Lower lobe of right lung (tissue), 2 donors: ENCODE measurements around the gene C2orf78. TPM values are rescaled to one million over a fixed set of nuclear protein-coding genes. Genes with fewer than 3 reads are reported as not detected.

ENCODE experiments used
- ATAC-seq, 2 donors: fragments of 200-7000 bp; cut with Tn5 transposase; one replicate each; pipeline ENCODE4 v1.9.1; 2020 to 2022; ENCODE audit warnings: mild to moderate bottlenecking in 2 of 2, moderate library complexity in 2 of 2
- DNase-seq: peaks from one replicate; pipeline ENCODE4 v3.0.0-alpha.2; 2020
- H3K27ac ChIP-seq: fragments of 200-600 bp; one replicate; pipeline ENCODE4 v1.8.0; 2022
- H3K27me3 ChIP-seq: fragments of 200-600 bp; one replicate; pipeline ENCODE4 v1.8.0; 2022; ENCODE audit warnings: low read depth
- H3K36me3 ChIP-seq: fragments of 200-600 bp; one replicate; pipeline ENCODE4 v1.8.0; 2022; ENCODE audit warnings: mild to moderate bottlenecking
- H3K4me1 ChIP-seq: fragments of 200-600 bp; one replicate; pipeline ENCODE4 v1.8.0; 2022
- H3K4me3 ChIP-seq: fragments of 200-600 bp; one replicate; pipeline ENCODE4 v1.8.0; 2022; ENCODE audit warnings: mild to moderate bottlenecking
- H3K9me3 ChIP-seq: fragments of 200-600 bp; one replicate; pipeline ENCODE4 v1.8.0; 2022
- CTCF ChIP-seq: fragments of 200-600 bp; IDR thresholded peaks from one replicate; pipeline ENCODE4 v1.8.0; 2022; ENCODE audit warnings: antibody characterized with exemption, mild to moderate bottlenecking
- intact Hi-C: fragments of 100-400 bp; cut with DNase I; formaldehyde crosslinking; loops from one replicate; pipeline ENCODE4 v1.11.0; 2022
- total RNA-seq: library from RNA; stranded (reverse); fragmentation: NEBNext Ultra II Directional; extraction: Animal tissue kit (Norgen Biotek cat#: 25700); gene quantifications from one replicate; pipeline ENCODE4 v1.2.1, GENCODE V29; 2021
- donor health status: DM: no; HTN: yes; CAD: no; lungs with severe emphysema.

Gene C2orf78
- total RNA-seq, 1 donor from 2014 or later = not detected

GRCh38 chr2:73811878-73812277 is 27.9 kb downstream of the C2orf78 start:
- DNase-seq (no peak), ATAC-seq (no peak)
- intact Hi-C loops = no loop called here
- H3K27ac ChIP-seq = no peak overlapping the region
- no peaks in the 10 kb centered on the region for H3K4me1 ChIP-seq
- TF ChIP-seq CTCF = no peak
- H3K4me3 ChIP-seq = no peak overlapping the region
- no peaks in the 10 kb centered on the region for H3K36me3 ChIP-seq
- H3K9me3 ChIP-seq = no peaks in the 10 kb centered on the region
- peaks cover 8% of the 10 kb centered on the region for H3K27me3 ChIP-seq

DNA sequence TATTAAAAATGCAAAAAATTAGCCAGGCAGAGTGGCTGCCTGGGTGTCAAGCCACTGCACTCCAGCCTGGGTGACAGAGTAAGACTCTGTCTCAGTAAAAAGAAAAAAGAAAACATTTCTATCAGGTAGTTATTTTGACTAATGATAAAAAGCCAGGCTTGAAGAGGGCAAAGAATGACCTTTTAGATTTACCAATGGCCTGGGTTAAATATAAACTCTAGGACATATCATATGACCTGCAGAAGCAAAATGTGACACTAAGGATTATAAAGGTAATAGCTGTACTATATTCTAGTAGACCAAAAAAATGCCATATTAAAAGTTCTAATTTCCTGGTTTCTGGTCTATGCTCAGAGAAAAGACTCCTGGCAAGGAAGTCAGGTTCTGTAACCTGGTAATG is 28.7 kb downstream of the C2orf78 start:
- peaks cover 8% of the 10 kb centered on the region for H3K27me3 ChIP-seq
- DNase-seq = no peak
- no peak for TF ChIP-seq CTCF
- H3K9me3 ChIP-seq = no peaks in the 10 kb centered on the region
- H3K27ac ChIP-seq = no peak overlapping the region
- H3K4me3 ChIP-seq = no peak overlapping the region
- H3K4me1 ChIP-seq = no peaks in the 10 kb centered on the region
- ATAC-seq = no peak
- no peaks in the 10 kb centered on the region for H3K36me3 ChIP-seq
- intact Hi-C loops = no loop called here

DNA sequence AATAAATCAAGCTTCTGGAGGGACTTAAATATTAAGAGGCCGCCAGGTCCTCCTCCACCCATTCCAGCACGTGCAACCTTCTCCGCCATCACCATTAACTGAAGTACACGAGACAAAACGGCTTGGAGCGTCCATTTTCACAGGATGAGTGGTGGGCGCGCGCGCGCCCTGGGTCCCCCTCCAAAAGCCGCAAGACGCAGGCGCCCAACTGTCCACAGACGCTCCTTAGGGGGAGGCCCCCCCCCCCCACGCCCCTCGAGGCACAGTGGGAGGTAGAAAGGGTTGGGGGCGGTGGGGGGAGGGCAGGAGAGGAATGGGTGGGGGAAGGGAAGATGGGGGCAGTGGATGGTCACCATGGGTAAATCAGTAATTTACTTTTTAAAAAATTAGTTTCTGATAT is 34.3 kb downstream of the C2orf78 start:
- H3K36me3 ChIP-seq = no peaks in the 10 kb centered on the region
- peaks cover 8% of the 10 kb centered on the region for H3K27me3 ChIP-seq
- ATAC-seq (no peak), DNase-seq (no peak)
- TF ChIP-seq CTCF = no peak
- no peak overlapping the region for H3K27ac ChIP-seq
- H3K9me3 ChIP-seq = no peaks in the 10 kb centered on the region
- intact Hi-C loops = no loop called here
- no peaks in the 10 kb centered on the region for H3K4me1 ChIP-seq
- no peak overlapping the region for H3K4me3 ChIP-seq

DNA sequence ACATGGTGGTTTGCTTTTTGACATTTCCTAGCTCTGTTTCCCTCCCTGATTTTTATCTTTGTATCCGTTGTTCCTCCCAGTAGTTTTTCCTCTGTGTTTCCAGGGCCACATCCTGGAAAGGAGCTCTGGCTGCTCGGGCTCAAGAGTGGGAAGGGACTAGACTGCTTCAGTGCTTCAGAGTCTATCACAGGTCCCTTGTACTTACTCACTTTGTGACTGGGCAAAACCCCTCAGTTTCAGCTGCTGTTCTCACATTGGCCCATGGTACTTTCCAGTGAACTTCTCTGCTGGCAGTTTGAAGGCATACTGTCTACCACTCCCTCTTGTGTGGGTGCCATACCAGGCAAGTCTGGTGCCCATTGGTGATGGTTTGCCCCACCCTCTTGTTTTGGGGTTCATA is 37.2 kb downstream of the C2orf78 start:
- no peak for DNase-seq
- no peak for ATAC-seq
- Histone ChIP-seq H3K4me1 (no peaks in the 10 kb centered on the region), H3K27me3 (no peaks in the 10 kb centered on the region), H3K27ac (no peak overlapping the region), H3K9me3 (no peaks in the 10 kb centered on the region), H3K36me3 (no peaks in the 10 kb centered on the region), H3K4me3 (no peak overlapping the region)
- no peak for TF ChIP-seq CTCF
- intact Hi-C loops = no loop called here

DNA sequence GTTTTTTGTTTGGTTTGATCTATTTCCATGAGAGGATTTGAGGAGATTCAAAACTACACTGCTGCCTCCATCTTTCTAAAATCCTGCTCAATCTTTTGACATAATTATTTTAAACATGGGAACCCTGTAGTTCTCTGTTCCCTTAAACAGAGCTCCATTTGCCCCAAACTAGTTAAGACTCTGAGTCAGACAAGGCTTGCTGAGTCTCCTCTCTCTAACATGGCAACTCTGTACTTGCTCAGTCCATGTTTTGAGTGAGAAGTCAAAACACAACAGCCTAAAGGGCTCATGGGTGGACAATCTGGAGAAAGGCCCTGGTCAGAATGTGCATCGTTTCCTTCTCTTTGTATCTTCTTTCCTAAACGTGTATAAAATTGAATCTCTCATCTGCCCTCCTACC is 37.7 kb downstream of the C2orf78 start:
- intact Hi-C loops = no loop called here
- TF ChIP-seq CTCF = no peak
- H3K36me3 ChIP-seq = no peaks in the 10 kb centered on the region

GRCh38 chr2:73822276-73822675 is 38.3 kb downstream of the C2orf78 start:
- Histone ChIP-seq H3K4me1 (no peaks in the 10 kb centered on the region), H3K27ac (no peak overlapping the region), H3K4me3 (no peak overlapping the region), H3K27me3 (no peaks in the 10 kb centered on the region), H3K36me3 (no peaks in the 10 kb centered on the region), H3K9me3 (no peaks in the 10 kb centered on the region)
- no peak for TF ChIP-seq CTCF
- DNase-seq = no peak
- intact Hi-C loops = no loop called here
- no peak for ATAC-seq

More for the DNA sequence above, 37.7 kb downstream of the C2orf78 start:
- Histone ChIP-seq H3K9me3 (no peaks in the 10 kb centered on the region), H3K27ac (no peak overlapping the region), H3K27me3 (no peaks in the 10 kb centered on the region), H3K4me1 (no peaks in the 10 kb centered on the region), H3K4me3 (no peak overlapping the region)
- no peak for ATAC-seq
- no peak for DNase-seq
